HuH-7 (cell line): ENCODE measurements around the gene MACROD1.

Source experiments
- DNase-seq: peaks from one replicate; pipeline ENCODE4 v3.0.0; 2011; ENCODE audit warnings: low spot score

MACROD1 gene

GRCh38 chr11:64165842-64166635, at the start of gene MACROD1:
Gene MACROD1 (minus strand): TSS chr11:64166113. CDS start chr11:64165994, 119 bp downstream.
- DNase-seq, result peak; percentile 79

- DNase-seq, result no peak
These were observed 45.4 kb upstream of the MACROD1 start for GRCh38 chr11:64211181-64211872.

- no peak for DNase-seq
These were observed 44.5 kb upstream of the MACROD1 start for GRCh38 chr11:64210301-64211020.

GRCh38 chr11:64209563-64209843, 43.6 kb upstream of the MACROD1 start:
- no peak for DNase-seq

- no peak for DNase-seq
These were observed 43.1 kb upstream of the MACROD1 start for GRCh38 chr11:64208796-64209562.

GRCh38 chr11:64208086-64208795, 42.3 kb upstream of the MACROD1 start:
- no peak for DNase-seq

- DNase-seq, result no peak
These were observed 41.6 kb upstream of the MACROD1 start for GRCh38 chr11:64207256-64208085.

- no peak for DNase-seq
These were observed 40.7 kb upstream of the MACROD1 start, which contains the start of gene FERMT3 for GRCh38 chr11:64206457-64207255. Gene FERMT3 (plus strand): TSS chr11:64206721. CDS start chr11:64207365, 644 bp downstream.

- DNase-seq, result peak; percentile 73
These were observed 38.6 kb upstream of the MACROD1 start for GRCh38 chr11:64204464-64204989.

GRCh38 chr11:64204080-64204440, 38.1 kb upstream of the MACROD1 start:
- DNase-seq, result no peak

GRCh38 chr11:64203421-64204079, 37.6 kb upstream of the MACROD1 start:
- DNase-seq, result no peak

- no peak for DNase-seq
These were observed 37.1 kb upstream of the MACROD1 start for GRCh38 chr11:64202992-64203391.

- no peak for DNase-seq
These were observed 35.6 kb upstream of the MACROD1 start for GRCh38 chr11:64201543-64201942.

- no peak for DNase-seq
These were observed 32.6 kb upstream of the MACROD1 start for GRCh38 chr11:64198511-64198910.

- DNase-seq, result no peak
These were observed 30.7 kb upstream of the MACROD1 start for GRCh38 chr11:64196626-64197025.

GRCh38 chr11:64192434-64192833, 26.5 kb upstream of the MACROD1 start:
- DNase-seq, result no peak

- no peak for DNase-seq
These were observed 20.7 kb upstream of the MACROD1 start for GRCh38 chr11:64186492-64187165.
